Lung (tissue), 12 donors: ENCODE measurements around the gene TLE7. TPM values are rescaled to one million over a fixed set of nuclear protein-coding genes. Genes with fewer than 3 reads are reported as not detected.

Source experiments
- ATAC-seq: fragments of 200-7000 bp; cut with Tn5 transposase; one replicate; pipeline ENCODE4 v1.9.1; 2020; ENCODE audit warnings: moderate number of reproducible peaks; ENCODE audit not compliant: insufficient read depth, low FRiP score
- DNase-seq, 3 donors: peaks; one replicate each; pipeline ENCODE4 v3.0.0-alpha.2; 2013 to 2017
- H3K27ac ChIP-seq, 2 donors: one replicate each; pipeline ENCODE4 v1.5.1; 2013; ENCODE audit warnings: mild to moderate bottlenecking in 2 of 2, moderate library complexity in 2 of 2, control low read depth in 1 of 2, inconsistent platforms in 1 of 2, low read depth in 1 of 2, low read length in 1 of 2
- H3K27me3 ChIP-seq, 3 donors: one replicate each; pipeline ENCODE4 v1.5.1; 2013; ENCODE audit warnings: low read length in 2 of 3; ENCODE audit not compliant: control insufficient read depth in 3 of 3, insufficient read depth in 3 of 3
- H3K36me3 ChIP-seq, 4 donors: one replicate each; pipeline ENCODE4 v1.5.1; 2013; ENCODE audit warnings: low read length in 4 of 4, mild to moderate bottlenecking in 1 of 4, moderate library complexity in 1 of 4; ENCODE audit not compliant: control insufficient read depth in 4 of 4, insufficient read depth in 4 of 4
- H3K4me1 ChIP-seq, 5 donors: one replicate each; pipeline ENCODE4 v1.5.1; 2013; ENCODE audit warnings: low read length in 5 of 5, mild to moderate bottlenecking in 2 of 5, moderate library complexity in 1 of 5; ENCODE audit not compliant: control insufficient read depth in 5 of 5, insufficient read depth in 5 of 5
- H3K4me3 ChIP-seq: one replicate; pipeline ENCODE4 v1.5.1; 2013; ENCODE audit warnings: mild to moderate bottlenecking, control low read depth, moderate library complexity
- H3K9ac ChIP-seq, 2 donors: one replicate each; pipeline ENCODE4 v1.5.1; 2013; ENCODE audit warnings: low read length in 2 of 2, control low read depth in 1 of 2; ENCODE audit not compliant: insufficient read depth in 1 of 2
- H3K9me3 ChIP-seq, 4 donors: one replicate each; pipeline ENCODE4 v1.5.1; 2013; ENCODE audit warnings: low read length in 3 of 4, mild to moderate bottlenecking in 1 of 4, moderate library complexity in 1 of 4; ENCODE audit not compliant: control insufficient read depth in 4 of 4, insufficient read depth in 3 of 4
- CTCF ChIP-seq: IDR thresholded peaks from 2 replicates; pipeline ENCODE4 v1.5.1; 2012; ENCODE audit warnings: mild to moderate bottlenecking; ENCODE audit errors: control extremely low read depth, extremely low read depth
- WGBS, 2 donors: extraction: QIAGEN DNeasy Blood & Tissue Kit; methylation state at CpG; one replicate each; pipeline ENCODE4 v1.1.7; 2013; 5-methylcytosine and 5-hydroxymethylcytosine counted together
- polyA plus RNA-seq, 2 donors: library from polyadenylated mRNA; stranded (reverse); fragments of 200-250 nt; gene quantifications; one replicate each; pipeline ENCODE4 v1.2.1, GENCODE V29; 2013
- total RNA-seq, 2 donors: library from RNA; depleted of rRNA in 1 of 2; stranded (reverse); fragments of >200 nt in 1 of 2; gene quantifications; one replicate each; pipeline ENCODE4 v1.2.1, GENCODE V29; 2014 to 2021
- donor health status: control.
- donor health status: control.
- donor health status: Bipolar disorder and iron deficiency.
- donor health status: healthy.
- donor health status: DM: yes; HTN: yes; CAD: no.

TLE7 gene
- total and polyA plus RNA-seq, 4 donors: not detected

- Histone ChIP-seq H3K9ac (no peak overlapping the region), H3K27me3 (peaks cover 0 to 12% (median 0%) of the 10 kb centered on the region in 3 donors), H3K9me3 (peaks cover 2 to 29% (median 15%) of the 10 kb centered on the region in 4 donors), H3K4me1 (no peaks in the 10 kb centered on the region), H3K27ac (no peak overlapping the region), H3K36me3 (no peaks in the 10 kb centered on the region), H3K4me3 (no peak overlapping the region)
- WGBS, 2 donors: 64 to 65% methylated on average over 25 of the region's 25 CpGs
- TF ChIP-seq CTCF: no peak
- DNase-seq: no peak
- no peak for ATAC-seq
These were observed 1.0 kb downstream of the TLE7 start for GRCh38 chr16:71440669-71441347.

GRCh38 chr16:71439523-71439922, 2.3 kb downstream of the TLE7 start:
- no peak for DNase-seq
- no peak overlapping the region for H3K9ac ChIP-seq
- H3K4me3 ChIP-seq: no peak overlapping the region
- no peak for TF ChIP-seq CTCF
- 36 to 42% methylated on average over 3 of the region's 3 CpGs for WGBS, 2 donors
- H3K27ac ChIP-seq: no peak overlapping the region
- H3K4me1 ChIP-seq: no peaks in the 10 kb centered on the region
- H3K9me3 ChIP-seq: peaks cover 0 to 27% (median 9%) of the 10 kb centered on the region in 4 donors
- H3K27me3 ChIP-seq: peaks cover 0 to 12% (median 0%) of the 10 kb centered on the region in 3 donors
- ATAC-seq: no peak
- no peaks in the 10 kb centered on the region for H3K36me3 ChIP-seq

GRCh38 chr16:71436473-71436872, 5.4 kb downstream of the TLE7 start:
- H3K27me3 ChIP-seq: peaks cover 0 to 12% (median 0%) of the 10 kb centered on the region in 3 donors
- no peak overlapping the region for H3K9ac ChIP-seq
- H3K4me3 ChIP-seq: no peak overlapping the region
- H3K36me3 ChIP-seq: no peaks in the 10 kb centered on the region
- WGBS, 2 donors: 81 to 86% methylated on average over 7 of the region's 7 CpGs
- ATAC-seq (no peak), DNase-seq (no peak)
- peaks cover 0 to 6% (median 0%) of the 10 kb centered on the region in 4 donors for H3K9me3 ChIP-seq
- H3K27ac ChIP-seq: no peak overlapping the region
- no peak for TF ChIP-seq CTCF
- no peaks in the 10 kb centered on the region for H3K4me1 ChIP-seq
